A172 (cell line): ENCODE measurements around the gene ORC3. TPM values are rescaled to one million over a fixed set of nuclear protein-coding genes. Genes with fewer than 3 reads are reported as not detected.
A peak's percentile ranks its signal among the peaks of the same experiment; 100 is the strongest.

Source experiments
- DNase-seq: peaks from one replicate; pipeline ENCODE4 v3.0.0-alpha.2; 2015; ENCODE audit warnings: low spot score
- total RNA-seq: library from RNA; depleted of rRNA; stranded (reverse); fragments of >200 nt; shearing (Covaris generic); gene quantifications from 2 replicates; pipeline ENCODE4 v1.2.3, GENCODE V29; 2014; rRNA removed

ORC3 gene
- 42.4 and 48.7 TPM in 2 replicates for total RNA-seq

GRCh38 chr6:87589693-87590416, at the start of gene ORC3, which contains the start of gene RARS2:
Gene ORC3, plus strand, starts transcription at chr6:87590135. Its CDS starts 34 bp downstream, at chr6:87590169.
Gene RARS2, minus strand, starts transcription at chr6:87589987. Its CDS starts 30 bp downstream, at chr6:87589957.
- DNase-seq: peak; percentile 86

- DNase-seq: no peak
These were observed 49.4 kb upstream of the ORC3 start for GRCh38 chr6:87540539-87540938.

- DNase-seq: no peak
These were observed 48.9 kb upstream of the ORC3 start for GRCh38 chr6:87541041-87541440.

GRCh38 chr6:87541744-87542143, 48.2 kb upstream of the ORC3 start:
- DNase-seq: no peak

GRCh38 chr6:87543696-87544473, 46.0 kb upstream of the ORC3 start:
- DNase-seq: no peak

GRCh38 chr6:87544474-87544735, 45.5 kb upstream of the ORC3 start:
- no peak for DNase-seq

- no peak for DNase-seq
These were observed 38.1 kb upstream of the ORC3 start for GRCh38 chr6:87551799-87552198.

- no peak for DNase-seq
These were observed 36.7 kb upstream of the ORC3 start for GRCh38 chr6:87553159-87553765.

- DNase-seq: no peak
These were observed 34.4 kb upstream of the ORC3 start for GRCh38 chr6:87555506-87555905.

- no peak for DNase-seq
These were observed 31.5 kb upstream of the ORC3 start for GRCh38 chr6:87558446-87558845.

GRCh38 chr6:87561017-87561416, 28.9 kb upstream of the ORC3 start:
- no peak for DNase-seq

GRCh38 chr6:87572021-87572420, 17.9 kb upstream of the ORC3 start:
- no peak for DNase-seq

GRCh38 chr6:87572883-87573282, 17.1 kb upstream of the ORC3 start:
- DNase-seq: no peak

- DNase-seq: no peak
These were observed 16.5 kb upstream of the ORC3 start for GRCh38 chr6:87573307-87574024.

GRCh38 chr6:87574237-87574804, 15.6 kb upstream of the ORC3 start:
- DNase-seq: no peak

- DNase-seq: no peak
These were observed 14.5 kb upstream of the ORC3 start for GRCh38 chr6:87575423-87575822.

- no peak for DNase-seq
These were observed 6.1 kb upstream of the ORC3 start for GRCh38 chr6:87583822-87584221.

GRCh38 chr6:87586371-87587077, 3.4 kb upstream of the ORC3 start:
- no peak for DNase-seq

GRCh38 chr6:87588756-87589407, 1.1 kb upstream of the ORC3 start:
- no peak for DNase-seq

- DNase-seq: no peak
These were observed 514 bp downstream of the ORC3 start for GRCh38 chr6:87590417-87590880.

- no peak for DNase-seq
These were observed 1.1 kb downstream of the ORC3 start for GRCh38 chr6:87590990-87591389.
